IPS-18c (cell line): ENCODE data around the gene ME3.
"Not testable (repeated sequence)": the region's sequence is repeated elsewhere in the genome, so short reads cannot be mapped to it uniquely, and the experiment has no call there.

Experiments
- H3K4me3 ChIP-seq: 2 replicates; pipeline ENCODE4 v1.7.0; 2013; ENCODE audit warnings: low read depth, mild to moderate bottlenecking, low read length, moderate library complexity; ENCODE audit not compliant: insufficient read depth
- H3K9me3 ChIP-seq: one replicate; pipeline ENCODE4 v1.6.1; 2013; ENCODE audit warnings: mild to moderate bottlenecking, low read length, moderate library complexity; ENCODE audit not compliant: control insufficient read depth, insufficient read depth

ME3 gene

GRCh38 chr11:86523738-86524619 is 148.4 kb downstream of the ME3 start:
- Histone ChIP-seq H3K9me3 (no peaks in the 10 kb centered on the region), H3K4me3 (no peak overlapping the region)

- H3K9me3 ChIP-seq, H3K4me3 ChIP-seq: not testable (repeated sequence)
These were observed 149.9 kb downstream of the ME3 start for GRCh38 chr11:86522512-86522911.

GRCh38 chr11:86519064-86519911 is 153.1 kb downstream of the ME3 start:
- H3K9me3 ChIP-seq: no peaks in the 10 kb centered on the region
- H3K4me3 ChIP-seq: no peak overlapping the region

GRCh38 chr11:86518211-86518610 is 154.2 kb downstream of the ME3 start:
- H3K9me3 ChIP-seq: no peaks in the 10 kb centered on the region

GRCh38 chr11:86517557-86517956 is 154.9 kb downstream of the ME3 start:
- no peaks in the 10 kb centered on the region for H3K9me3 ChIP-seq
- no peak overlapping the region for H3K4me3 ChIP-seq

More at GRCh38 chr11:86518211-86518610, 154.2 kb downstream of the ME3 start:
- H3K4me3 ChIP-seq: no peak overlapping the region

- H3K4me3 ChIP-seq: no peak overlapping the region
- no peaks in the 10 kb centered on the region for H3K9me3 ChIP-seq
These were observed 156.9 kb downstream of the ME3 start for GRCh38 chr11:86515297-86516094.

GRCh38 chr11:86514453-86514852 is 158.0 kb downstream of the ME3 start:
- Histone ChIP-seq H3K9me3 (no peaks in the 10 kb centered on the region), H3K4me3 (no peak overlapping the region)

GRCh38 chr11:86513746-86514373 is 158.6 kb downstream of the ME3 start:
- Histone ChIP-seq H3K9me3 (no peaks in the 10 kb centered on the region), H3K4me3 (no peak overlapping the region)

- H3K4me3 ChIP-seq: no peak overlapping the region
- H3K9me3 ChIP-seq: peaks cover 2% of the 10 kb centered on the region
These were observed 159.3 kb downstream of the ME3 start for GRCh38 chr11:86513138-86513537.

GRCh38 chr11:86511086-86511551 is 161.3 kb downstream of the ME3 start:
- Histone ChIP-seq H3K9me3 (peaks cover 2% of the 10 kb centered on the region), H3K4me3 (no peak overlapping the region)

- Histone ChIP-seq H3K9me3 (peaks cover 2% of the 10 kb centered on the region), H3K4me3 (no peak overlapping the region)
These were observed 161.7 kb downstream of the ME3 start for GRCh38 chr11:86510674-86511073.

GRCh38 chr11:86510097-86510496 is 162.3 kb downstream of the ME3 start:
- no peak overlapping the region for H3K4me3 ChIP-seq

GRCh38 chr11:86509588-86509974 is 162.8 kb downstream of the ME3 start:
- peaks cover 2% of the 10 kb centered on the region for H3K9me3 ChIP-seq
- no peak overlapping the region for H3K4me3 ChIP-seq

More at GRCh38 chr11:86510097-86510496, 162.3 kb downstream of the ME3 start:
- H3K9me3 ChIP-seq: peaks cover 2% of the 10 kb centered on the region

GRCh38 chr11:86508604-86509587 is 163.5 kb downstream of the ME3 start:
- no peak overlapping the region for H3K4me3 ChIP-seq
- peaks cover 2% of the 10 kb centered on the region for H3K9me3 ChIP-seq

GRCh38 chr11:86507249-86507845 is 165.1 kb downstream of the ME3 start:
- Histone ChIP-seq H3K9me3 (peaks cover 2% of the 10 kb centered on the region), H3K4me3 (no peak overlapping the region)
